IMR-90 (cell line): ENCODE measurements around the gene ITPRID1. TPM values are rescaled to one million over a fixed set of nuclear protein-coding genes. Genes with fewer than 3 reads are reported as not detected.
A peak's percentile ranks its signal among the peaks of the same experiment; 100 is the strongest.

Source experiments
- ATAC-seq: fragments of 200-7000 bp; cut with Tn5 transposase; 2 replicates; pipeline ENCODE4 v1.9.1; 2020; ENCODE audit warnings: low read depth, mild to moderate bottlenecking, moderate library complexity
- BruUV-seq: library from RNA; stranded (reverse); fragments of 400-500 nt; replicated peaks from 2 replicates; lab custom pipeline; 2021; lab: Mats Ljungman, UMichigan
- CTCF ChIA-PET: fragments of 300-600 bp; formaldehyde crosslinking; extraction: SDS; loops from one replicate; lab custom pipeline; 2021; ENCODE audit warnings: antibody characterized with exemption; lab: Yijun Ruan, JAX
- POLR2A ChIA-PET: fragments of 300-600 bp; sonication (Branson Sonifier 250); formaldehyde crosslinking; loops from one replicate; lab custom pipeline; 2022; ENCODE audit warnings: antibody characterized with exemption; ENCODE audit not compliant: unreplicated experiment; lab: Charles Lee
- DNase-seq: peaks from one replicate; pipeline ENCODE4 v3.0.0; 2013
- H2AFZ ChIP-seq: replicated peaks from 2 replicates; pipeline ENCODE3; 2013; ENCODE audit warnings: low read length, mild to moderate bottlenecking; ENCODE audit not compliant: poor library complexity
- H2AK5ac ChIP-seq: 2 replicates; pipeline ENCODE4 v1.6.1; 2013; ENCODE audit warnings: low read depth, low read length, inconsistent platforms
- H2AK9ac ChIP-seq: replicated peaks from 2 replicates; pipeline ENCODE3; 2013; ENCODE audit warnings: mild to moderate bottlenecking, low read depth, low read length, moderate library complexity; ENCODE audit not compliant: poor library complexity
- H2BK120ac ChIP-seq: 2 replicates; pipeline ENCODE4 v1.6.1; 2013; ENCODE audit warnings: low read depth, low read length, inconsistent platforms
- H2BK15ac ChIP-seq: 3 replicates; pipeline ENCODE4 v1.6.1; 2013; ENCODE audit warnings: low read depth, low read length, inconsistent platforms
- H2BK20ac ChIP-seq: 2 replicates; pipeline ENCODE4 v1.6.1; 2013; ENCODE audit warnings: low read depth, mild to moderate bottlenecking, inconsistent platforms, low read length, moderate library complexity
- H2BK5ac ChIP-seq: 2 replicates; pipeline ENCODE4 v1.6.1; 2013; ENCODE audit warnings: mild to moderate bottlenecking, low read depth, low read length, inconsistent platforms; ENCODE audit not compliant: poor library complexity, severe bottlenecking
- H3K14ac ChIP-seq: replicated peaks from 2 replicates; pipeline ENCODE4 v1.6.1; 2013; ENCODE audit warnings: low read depth, low read length, inconsistent platforms
- H3K18ac ChIP-seq: 2 replicates; pipeline ENCODE4 v1.6.1; 2013; ENCODE audit warnings: low read depth, low read length, control low read depth
- H3K23ac ChIP-seq: 2 replicates; pipeline ENCODE4 v1.6.1; 2013; ENCODE audit warnings: low read depth, low read length, inconsistent platforms
- H3K27ac ChIP-seq: 2 replicates; pipeline ENCODE4 v1.5.1; 2013; ENCODE audit warnings: mild to moderate bottlenecking, control low read depth, low read length; ENCODE audit not compliant: insufficient read depth
- H3K27me3 ChIP-seq: 2 replicates; pipeline ENCODE4 v1.6.1; 2013; ENCODE audit warnings: low read length; ENCODE audit not compliant: control insufficient read depth, insufficient read depth
- H3K36me3 ChIP-seq: 2 replicates; pipeline ENCODE4 v1.6.1; 2013; ENCODE audit warnings: low read length, mixed read lengths; ENCODE audit not compliant: control insufficient read depth, insufficient read depth
- H3K4ac ChIP-seq: 2 replicates; pipeline ENCODE4 v1.6.1; 2013; ENCODE audit warnings: low read depth, low read length, inconsistent platforms
- H3K4me1 ChIP-seq: 2 replicates; pipeline ENCODE4 v1.6.1; 2013; ENCODE audit warnings: low read length, mixed read lengths; ENCODE audit not compliant: control insufficient read depth, insufficient read depth
- H3K4me2 ChIP-seq: 2 replicates; pipeline ENCODE4 v1.6.1; 2013; ENCODE audit warnings: low read depth, mild to moderate bottlenecking, control low read depth, low read length, moderate library complexity
- H3K4me3 ChIP-seq: 2 replicates; pipeline ENCODE4 v1.5.1; 2013; ENCODE audit warnings: low read depth, mild to moderate bottlenecking, control low read depth, low read length, moderate library complexity; ENCODE audit not compliant: insufficient read depth
- H3K56ac ChIP-seq: 2 replicates; pipeline ENCODE4 v1.6.1; 2013; ENCODE audit warnings: low read length, inconsistent platforms; ENCODE audit not compliant: insufficient read depth; ENCODE audit errors: extremely low read depth
- H3K79me1 ChIP-seq, 2 experiments: 2 replicates each; pipeline ENCODE4 v1.6.1; 2013; ENCODE audit warnings: low read length in 2 of 2, inconsistent platforms in 1 of 2, low read depth in 1 of 2
- H3K9ac ChIP-seq: 2 replicates; pipeline ENCODE4 v1.6.1; 2013; ENCODE audit warnings: low read depth, low read length, control low read depth
- H3K9me1 ChIP-seq: 2 replicates; pipeline ENCODE4 v1.6.1; 2013; ENCODE audit warnings: low read length, inconsistent platforms; ENCODE audit not compliant: insufficient read depth
- H3K9me3 ChIP-seq: 2 replicates; pipeline ENCODE4 v1.6.1; 2013; ENCODE audit warnings: low read length; ENCODE audit not compliant: control insufficient read depth, insufficient read depth
- H4K20me1 ChIP-seq: 2 replicates; pipeline ENCODE4 v1.6.1; 2013; ENCODE audit warnings: low read length, inconsistent platforms; ENCODE audit not compliant: insufficient read depth
- H4K5ac ChIP-seq: 2 replicates; pipeline ENCODE4 v1.6.1; 2013; ENCODE audit warnings: mild to moderate bottlenecking, low read depth, low read length, control low read depth
- H4K8ac ChIP-seq, 2 experiments: 2 replicates each; pipeline ENCODE4 v1.6.1; 2013; ENCODE audit warnings: low read depth in 2 of 2, low read length in 2 of 2, control low read depth in 1 of 2, inconsistent platforms in 1 of 2
- H4K91ac ChIP-seq: 2 replicates; pipeline ENCODE4 v1.6.1; 2013; ENCODE audit warnings: low read depth, low read length, inconsistent platforms; ENCODE audit not compliant: insufficient read depth
- CTCF ChIP-seq: conservative IDR thresholded peaks from 2 replicates; pipeline ENCODE4 v1.5.1; 2012; ENCODE audit warnings: mild to moderate bottlenecking, low read depth, low read length, improper control_type of control experiment
- MAZ ChIP-seq: IDR thresholded peaks from 2 replicates; pipeline ENCODE4 v1.6.1; 2012; ENCODE audit warnings: low read depth, mild to moderate bottlenecking, low read length, improper control_type of control experiment, moderate library complexity, borderline replicate concordance
- RAD21 ChIP-seq: IDR thresholded peaks from 2 replicates; pipeline ENCODE4 v1.6.1; 2012; ENCODE audit warnings: low read length, improper control_type of control experiment
- SMC3 ChIP-seq: fragments of 150-350 bp; IDR thresholded peaks from 2 replicates; pipeline ENCODE4 v1.6.1; 2016; ENCODE audit warnings: low read depth, mild to moderate bottlenecking, antibody characterized with exemption, low read length, moderate library complexity
- WGBS, 2 experiments: methylation state at CpG; one replicate each; pipeline versions ENCODE4 v1.1.5 to v1.1.7; 2013; ENCODE audit warnings: missing lambda C conversion rate in 2 of 2; ENCODE audit not compliant: insufficient read length in 1 of 2; ENCODE audit errors: extremely low coverage in 2 of 2; 5-methylcytosine and 5-hydroxymethylcytosine counted together
- dilution Hi-C: fragments of 300-500 bp; cut with HindIII; formaldehyde crosslinking; loops from one replicate; pipeline ENCODE4 v1.14.3; 2018; ENCODE audit warnings: low sequenced_read_pairs; ENCODE audit not compliant: unreplicated experiment
- in situ Hi-C: fragments of 300-500 bp; cut with MboI; formaldehyde crosslinking; loops from 3 replicates; pipeline ENCODE4 v1.14.3; 2019; ENCODE audit warnings: low sequenced_read_pairs, inconsistent platforms, mixed read lengths
- intact Hi-C: fragments of 100-400 bp; cut with micrococcal nuclease; formaldehyde crosslinking; loops from 2 replicates; pipeline ENCODE4 v1.10.0; 2022
- polyA plus RNA-seq, 3 experiments: library from polyadenylated mRNA; depleted of rRNA; stranded (reverse); fragments of >200 nt; gene quantifications; 2 replicates each; pipeline ENCODE4 v1.2.3, GENCODE V29; 2012; ENCODE audit warnings: low replicate concordance in 1 of 3
- total RNA-seq: library from RNA; depleted of rRNA; stranded (reverse); fragments of >200 nt; gene quantifications from 2 replicates; pipeline ENCODE4 v1.2.3, GENCODE V29; 2012

Gene ITPRID1
- total and polyA plus RNA-seq, 2 of the 4 experiments (the other 2 are of a cell fraction), result not detected

DNA sequence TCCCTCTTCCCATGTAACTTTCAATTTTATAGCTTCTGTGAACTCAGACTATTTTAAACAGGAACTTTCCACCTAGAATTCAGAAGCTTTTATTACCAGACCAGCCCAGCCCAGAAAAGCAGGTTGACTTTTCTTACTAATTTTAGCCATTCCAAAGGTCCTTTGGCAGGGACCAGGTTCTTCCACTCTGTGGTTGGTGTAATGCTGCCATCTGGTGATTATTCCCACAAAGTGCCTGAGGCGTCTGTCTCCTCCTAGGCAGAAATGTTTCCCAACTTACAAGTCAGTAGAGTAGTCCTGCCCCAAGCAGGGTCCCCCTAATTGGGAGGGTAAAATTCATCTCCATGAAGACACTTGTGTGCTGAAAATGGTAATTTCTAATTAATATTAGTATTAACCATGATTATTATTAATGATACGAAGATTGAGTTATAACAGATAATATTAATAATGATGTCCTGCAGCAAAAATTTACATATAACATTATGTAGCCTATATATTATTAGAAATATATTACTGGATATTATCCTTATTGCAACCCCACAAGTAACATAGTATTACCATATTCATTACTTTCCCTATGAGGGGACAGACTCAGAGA is 120.1 kb downstream of the ITPRID1 start:
- no CpG with 5 or more reads among the region's 2 CpGs for WGBS, 2 experiments
- H2AK5ac ChIP-seq, result no peak overlapping the region
- no peak overlapping the region for H2BK120ac ChIP-seq
- BruUV-seq, result no TSS peak
- H3K4me2 ChIP-seq, result no peak overlapping the region
- H3K18ac ChIP-seq, result no peak overlapping the region
- no peak overlapping the region for H2BK15ac ChIP-seq
- H3K4ac ChIP-seq, result no peak overlapping the region
- no peak overlapping the region for H2BK20ac ChIP-seq
- H3K9me1 ChIP-seq, result no peaks in the 10 kb centered on the region
- H4K20me1 ChIP-seq, result no peaks in the 10 kb centered on the region
- no peak overlapping the region for H4K5ac ChIP-seq
- no peaks in the 10 kb centered on the region for H3K36me3 ChIP-seq
- peak; percentile 77 for ATAC-seq
- H3K4me1 ChIP-seq, result no peaks in the 10 kb centered on the region
- dilution Hi-C loops, result no loop called here
- H3K56ac ChIP-seq, result no peak overlapping the region
- intact Hi-C loops, result loop anchor here (1.0 to 10.0 kb wide), 4 partner anchors 192 to 829 kb away; no protein-coding TSS in a partner anchor
- no peak overlapping the region for H2BK5ac ChIP-seq
- ChIA-PET POLR2A (no interaction called here), CTCF (interaction anchor here (1.0 kb wide), 1 partner anchor 11 kb away, joined by 4 read pairs; no protein-coding TSS in a partner anchor)
- H4K91ac ChIP-seq, result no peak overlapping the region
- TF ChIP-seq SMC3 (peak; percentile 55), RAD21 (peak; percentile 58), CTCF (peak; percentile 54), MAZ (no peak)
- no peaks in the 10 kb centered on the region for H3K79me1 ChIP-seq
- H3K9ac ChIP-seq, result no peak overlapping the region
- H3K23ac ChIP-seq, result no peak overlapping the region
- no peaks in the 10 kb centered on the region for H3K9me3 ChIP-seq
- H3K14ac ChIP-seq, result no peak overlapping the region
- no peak overlapping the region for H4K8ac ChIP-seq
- no peak overlapping the region for H2AFZ ChIP-seq
- in situ Hi-C loops, result no loop called here
- H3K27me3 ChIP-seq, result no peaks in the 10 kb centered on the region
- DNase-seq, result peak; percentile 39
- H3K4me3 ChIP-seq, result no peak overlapping the region
- no peak overlapping the region for H3K27ac ChIP-seq
- H2AK9ac ChIP-seq, result no peak overlapping the region
